Ovary (tissue), 9 donors: Measurements from ENCODE around the gene PIWIL1. TPM values are rescaled to one million over a fixed set of nuclear protein-coding genes. Genes with fewer than 3 reads are reported as not detected.

Experiments
- DNase-seq, 5 donors: peaks; one replicate each; pipeline ENCODE4 v3.0.0-alpha.2; 2019 to 2020
- H3K27ac ChIP-seq, 2 donors: fragments of 200-600 bp; one replicate each; pipeline versions ENCODE4 v1.5.1 to v1.8.0; 2019 to 2022
- H3K27me3 ChIP-seq: fragments of 200-600 bp; one replicate; pipeline ENCODE4 v1.8.0; 2022
- H3K36me3 ChIP-seq: fragments of 200-600 bp; sonication (generic); one replicate; pipeline ENCODE4 v1.5.1; 2019
- H3K4me1 ChIP-seq: one replicate; pipeline ENCODE4 v1.8.1; 2013; ENCODE audit warnings: mild to moderate bottlenecking, moderate library complexity; ENCODE audit not compliant: insufficient read depth
- H3K4me3 ChIP-seq: fragments of 200-600 bp; sonication (generic); one replicate; pipeline ENCODE4 v1.5.1; 2017
- H3K9me3 ChIP-seq, 2 donors: fragments of 200-600 bp in 1 of 2; sonication (generic) in 1 of 2; one replicate each; pipeline versions ENCODE4 v1.5.1 to v1.8.1; 2013 to 2019; ENCODE audit warnings: mild to moderate bottlenecking in 1 of 2, moderate library complexity in 1 of 2
- EP300 ChIP-seq: sonication (generic); formaldehyde crosslinking; IDR thresholded peaks from one replicate; pipeline ENCODE4 v1.6.1; 2017; ENCODE audit warnings: antibody characterized with exemption
- POLR2A ChIP-seq: fragments of 450-650 bp; IDR thresholded peaks from one replicate; pipeline ENCODE4 v1.6.1; 2017; ENCODE audit warnings: antibody characterized with exemption, mild to moderate bottlenecking, moderate library complexity
- whole genome bisulfite sequencing, 3 donors: extraction: QIAGEN DNeasy Blood & Tissue Kit in 1 of 3; methylation state at CpG; one replicate each; pipeline versions ENCODE4 v1.1.5 to v1.1.7; 2013 to 2017; 5-methylcytosine and 5-hydroxymethylcytosine counted together
- intact Hi-C, 4 donors: fragments of 100-400 bp; cut with DNase I; formaldehyde crosslinking; loops; one replicate each; pipeline versions ENCODE4 v1.11.0 to v1.15.1; 2022 to 2023
- polyA plus RNA-seq, 2 donors: library from polyadenylated mRNA; stranded (reverse); fragments of 200-250 nt in 1 of 2; fragments of 350-450 nt in 1 of 2; fragmentation: Illumina TruSeq in 1 of 2; extraction: RNeasy Lipid Tissue Mini Kit (QIAGEN cat#74804) in 1 of 2; gene quantifications; one replicate each; pipeline ENCODE4 v1.2.3, GENCODE V29; 2013 to 2014
- total RNA-seq, 7 donors: library from RNA; depleted of rRNA in 2 of 7; stranded (reverse); fragments of >200 nt in 2 of 7; fragmentation: NEBNext Ultra II Directional in 3 of 7; extraction: Animal tissue kit (Norgen Biotek cat#: 25700) in 3 of 7; gene quantifications; one replicate each; pipeline versions ENCODE4 v1.1.0 to v1.2.4, GENCODE V29; 2016 to 2023
- TF ChIP-seq, protein P1 (sequence below), 3 donors: fragments of 450-650 bp in 2 of 3; fragments of 200-600 bp in 1 of 3; IDR thresholded peaks; one replicate each; pipeline versions ENCODE4 v1.5.1 to v1.8.0; 2016 to 2022; ENCODE audit warnings: antibody characterized with exemption in 3 of 3, mild to moderate bottlenecking in 1 of 3
- donor health status: DM: no; HTN: no; CAD: no; lungs with moderate emphysema.
- donor health status: DM: no; HTN: no; CAD: no.
- donor health status: Bipolar disorder and iron deficiency.
- donor health status: DM: yes; HTN: yes; CAD: no.
- donor health status: DM: no; HTN: no; CAD: no.
- donor health status: DM: yes; HTN: yes; CAD: no.

The PIWIL1 gene
- total and polyA plus RNA-seq, 9 donors = 0.12 to 1.3 (median 0.33) TPM; not detected in 5

DNA sequence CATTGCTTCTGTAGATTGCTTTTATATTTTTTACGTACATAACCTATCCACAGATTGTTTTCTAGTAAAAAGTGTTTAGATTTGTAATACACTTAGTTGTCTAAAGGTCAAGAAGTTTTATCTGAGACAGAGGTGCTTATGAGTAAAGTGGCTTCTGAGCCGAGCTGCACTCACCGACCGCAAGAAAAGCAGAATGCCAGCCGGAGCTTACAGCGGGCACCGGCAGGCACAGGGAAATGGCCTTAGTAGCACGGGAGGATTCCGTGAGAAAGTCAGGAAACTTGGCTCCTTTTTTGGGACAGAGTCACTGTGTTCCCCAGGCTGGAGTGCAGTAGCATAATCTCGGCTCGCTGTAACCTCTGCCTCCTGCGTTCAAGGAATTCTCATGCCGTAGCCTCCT, 29.8 kb downstream of the PIWIL1 start:
- Histone ChIP-seq H3K4me3 (no peak overlapping the region), H3K4me1 (no peaks in the 10 kb centered on the region), H3K9me3 (no peaks in the 10 kb centered on the region), H3K36me3 (no peaks in the 10 kb centered on the region), H3K27ac (no peak overlapping the region), H3K27me3 (no peaks in the 10 kb centered on the region)
- no peak for DNase-seq
- 93 to 95% (median 94%) methylated on average over 13 of the region's 13 CpGs for WGBS, 3 donors
- TF ChIP-seq, protein P1, sequence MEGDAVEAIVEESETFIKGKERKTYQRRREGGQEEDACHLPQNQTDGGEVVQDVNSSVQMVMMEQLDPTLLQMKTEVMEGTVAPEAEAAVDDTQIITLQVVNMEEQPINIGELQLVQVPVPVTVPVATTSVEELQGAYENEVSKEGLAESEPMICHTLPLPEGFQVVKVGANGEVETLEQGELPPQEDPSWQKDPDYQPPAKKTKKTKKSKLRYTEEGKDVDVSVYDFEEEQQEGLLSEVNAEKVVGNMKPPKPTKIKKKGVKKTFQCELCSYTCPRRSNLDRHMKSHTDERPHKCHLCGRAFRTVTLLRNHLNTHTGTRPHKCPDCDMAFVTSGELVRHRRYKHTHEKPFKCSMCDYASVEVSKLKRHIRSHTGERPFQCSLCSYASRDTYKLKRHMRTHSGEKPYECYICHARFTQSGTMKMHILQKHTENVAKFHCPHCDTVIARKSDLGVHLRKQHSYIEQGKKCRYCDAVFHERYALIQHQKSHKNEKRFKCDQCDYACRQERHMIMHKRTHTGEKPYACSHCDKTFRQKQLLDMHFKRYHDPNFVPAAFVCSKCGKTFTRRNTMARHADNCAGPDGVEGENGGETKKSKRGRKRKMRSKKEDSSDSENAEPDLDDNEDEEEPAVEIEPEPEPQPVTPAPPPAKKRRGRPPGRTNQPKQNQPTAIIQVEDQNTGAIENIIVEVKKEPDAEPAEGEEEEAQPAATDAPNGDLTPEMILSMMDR (IDR thresholded peaks at IDR 0.05) = no peak
- TF ChIP-seq EP300 (no peak), POLR2A (no peak)
- intact Hi-C loops = no loop called here

DNA sequence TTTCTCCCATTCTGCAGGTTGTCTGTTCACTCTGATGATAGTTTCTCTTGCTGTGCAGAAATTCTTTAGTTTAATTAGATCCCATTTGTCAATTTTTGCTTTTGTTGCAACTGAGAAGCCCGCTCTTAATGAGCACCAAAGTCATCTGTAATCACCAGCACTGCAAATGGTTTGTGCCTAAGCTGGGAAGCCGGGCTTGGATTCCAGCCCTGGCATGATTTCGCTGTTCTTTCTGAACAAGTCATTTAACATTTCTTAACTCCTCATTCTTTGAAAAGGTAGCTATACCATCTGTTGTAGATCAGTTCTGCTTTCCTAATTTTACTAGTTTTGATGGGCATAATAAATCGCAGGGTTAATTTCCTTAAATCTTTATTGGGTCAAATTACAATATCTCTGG, 32.1 kb downstream of the PIWIL1 start:
- no peak overlapping the region for H3K4me3 ChIP-seq
- no peaks in the 10 kb centered on the region for H3K4me1 ChIP-seq
- TF ChIP-seq EP300 (no peak), POLR2A (no peak)
- TF ChIP-seq, protein P1 (IDR thresholded peaks at IDR 0.05) = no peak
- intact Hi-C loops = no loop called here
- no peaks in the 10 kb centered on the region for H3K36me3 ChIP-seq
- WGBS, 3 donors = 69 to 85% (median 84%) methylated on average over 4 of the region's 4 CpGs
- DNase-seq = no peak
- no peak overlapping the region for H3K27ac ChIP-seq
- no peaks in the 10 kb centered on the region for H3K9me3 ChIP-seq
- H3K27me3 ChIP-seq = no peaks in the 10 kb centered on the region

DNA sequence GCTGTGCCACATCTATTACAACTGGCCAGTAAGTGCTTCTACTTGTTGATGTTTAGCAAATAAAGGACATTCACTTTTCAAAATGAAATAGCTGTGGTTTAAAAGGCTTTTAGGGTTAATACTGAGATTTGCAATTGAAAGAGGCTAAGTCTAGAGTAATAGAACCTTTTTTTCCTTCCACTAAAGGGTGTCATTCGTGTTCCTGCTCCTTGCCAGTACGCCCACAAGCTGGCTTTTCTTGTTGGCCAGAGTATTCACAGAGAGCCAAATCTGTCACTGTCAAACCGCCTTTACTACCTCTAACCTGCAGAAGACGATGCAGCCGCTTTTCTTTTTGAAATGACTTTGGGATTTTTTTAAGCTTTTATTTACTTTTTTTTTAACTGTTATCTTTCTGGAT, 33.6 kb downstream of the PIWIL1 start:
- Histone ChIP-seq H3K4me1 (no peaks in the 10 kb centered on the region), H3K27ac (no peak overlapping the region), H3K4me3 (no peak overlapping the region), H3K27me3 (no peaks in the 10 kb centered on the region), H3K36me3 (no peaks in the 10 kb centered on the region), H3K9me3 (no peaks in the 10 kb centered on the region)
- intact Hi-C loops = no loop called here
- DNase-seq = no peak
- TF ChIP-seq EP300 (no peak), POLR2A (no peak)
- TF ChIP-seq, protein P1 (IDR thresholded peaks at IDR 0.05) = no peak
- 5 to 8% (median 8%) methylated on average over 5 of the region's 5 CpGs for WGBS, 3 donors

DNA sequence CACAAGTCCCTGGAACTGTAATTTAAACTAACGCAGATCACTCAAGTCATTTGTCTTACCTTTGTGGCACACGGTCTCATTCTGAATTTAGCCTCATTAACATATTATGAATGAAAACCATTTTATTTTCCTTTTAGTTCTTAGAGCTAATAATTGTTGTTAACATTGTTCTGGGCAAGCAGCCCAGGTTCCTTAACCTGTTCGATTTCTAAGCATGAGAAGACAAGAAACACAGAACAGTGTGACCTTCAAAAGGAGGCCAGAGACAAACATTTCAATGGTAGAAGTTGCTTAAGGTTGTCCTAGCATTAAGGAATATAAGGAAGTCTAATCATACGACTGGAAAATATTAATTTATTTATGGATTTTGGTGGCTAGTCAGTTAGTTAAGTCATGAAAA, 35.2 kb downstream of the PIWIL1 start:
- no peak overlapping the region for H3K4me3 ChIP-seq
- H3K36me3 ChIP-seq = no peaks in the 10 kb centered on the region
- TF ChIP-seq, protein P1 (IDR thresholded peaks at IDR 0.05) = no peak
- TF ChIP-seq POLR2A (no peak), EP300 (no peak)
- intact Hi-C loops = no loop called here
- H3K27ac ChIP-seq = no peak overlapping the region
- H3K27me3 ChIP-seq = no peaks in the 10 kb centered on the region
- 12 to 24% (median 17%) methylated on average over 4 of the region's 4 CpGs for WGBS, 3 donors
- no peaks in the 10 kb centered on the region for H3K9me3 ChIP-seq
- H3K4me1 ChIP-seq = no peaks in the 10 kb centered on the region
- no peak for DNase-seq

DNA sequence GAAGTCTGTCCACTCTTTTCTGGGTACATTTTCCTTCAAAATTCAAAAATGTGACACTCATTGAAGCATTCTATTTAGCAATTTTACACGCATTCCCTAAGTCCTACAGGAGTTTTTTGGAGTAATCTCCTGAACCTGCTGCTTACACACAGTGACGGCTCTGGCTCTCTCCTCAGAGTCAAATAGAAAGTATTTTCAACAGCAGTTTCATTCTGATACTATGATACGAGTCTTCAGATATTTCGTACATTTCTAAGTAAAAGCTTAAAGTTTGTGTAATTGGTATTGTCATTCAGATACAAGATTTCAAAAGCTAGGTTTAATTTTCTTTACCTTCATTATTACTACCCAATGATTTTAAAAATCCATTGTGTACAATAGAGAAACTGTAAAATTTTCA, 36.4 kb downstream of the PIWIL1 start:
- intact Hi-C loops = no loop called here

More for the DNA sequence above, 36.4 kb downstream of the PIWIL1 start:
- Histone ChIP-seq H3K27ac (no peak overlapping the region), H3K36me3 (no peaks in the 10 kb centered on the region), H3K27me3 (no peaks in the 10 kb centered on the region), H3K4me1 (no peaks in the 10 kb centered on the region), H3K9me3 (no peaks in the 10 kb centered on the region), H3K4me3 (no peak overlapping the region)
- no peak for DNase-seq
- WGBS, 3 donors = 82 to 89% (median 86%) methylated on average over 4 of the region's 4 CpGs
- TF ChIP-seq POLR2A (no peak), EP300 (no peak)
- TF ChIP-seq, protein P1 (IDR thresholded peaks at IDR 0.05) = no peak
